NB4 (cell line): ENCODE data around the gene ZDHHC7.

Source experiments
- MAX ChIP-seq: IDR thresholded peaks from 2 replicates; pipeline ENCODE4 v1.6.1; 2011; ENCODE audit warnings: low read depth, low read length
- POLR2A ChIP-seq: IDR thresholded peaks from 2 replicates; pipeline ENCODE4 v1.6.1; 2011; ENCODE audit warnings: mild to moderate bottlenecking; ENCODE audit not compliant: insufficient read length; ENCODE audit errors: extremely low read depth
- TF ChIP-seq, protein P1 (sequence below): IDR thresholded peaks from one replicate; pipeline ENCODE4 v1.5.1; 2012; ENCODE audit warnings: low read depth, low read length

DNA sequence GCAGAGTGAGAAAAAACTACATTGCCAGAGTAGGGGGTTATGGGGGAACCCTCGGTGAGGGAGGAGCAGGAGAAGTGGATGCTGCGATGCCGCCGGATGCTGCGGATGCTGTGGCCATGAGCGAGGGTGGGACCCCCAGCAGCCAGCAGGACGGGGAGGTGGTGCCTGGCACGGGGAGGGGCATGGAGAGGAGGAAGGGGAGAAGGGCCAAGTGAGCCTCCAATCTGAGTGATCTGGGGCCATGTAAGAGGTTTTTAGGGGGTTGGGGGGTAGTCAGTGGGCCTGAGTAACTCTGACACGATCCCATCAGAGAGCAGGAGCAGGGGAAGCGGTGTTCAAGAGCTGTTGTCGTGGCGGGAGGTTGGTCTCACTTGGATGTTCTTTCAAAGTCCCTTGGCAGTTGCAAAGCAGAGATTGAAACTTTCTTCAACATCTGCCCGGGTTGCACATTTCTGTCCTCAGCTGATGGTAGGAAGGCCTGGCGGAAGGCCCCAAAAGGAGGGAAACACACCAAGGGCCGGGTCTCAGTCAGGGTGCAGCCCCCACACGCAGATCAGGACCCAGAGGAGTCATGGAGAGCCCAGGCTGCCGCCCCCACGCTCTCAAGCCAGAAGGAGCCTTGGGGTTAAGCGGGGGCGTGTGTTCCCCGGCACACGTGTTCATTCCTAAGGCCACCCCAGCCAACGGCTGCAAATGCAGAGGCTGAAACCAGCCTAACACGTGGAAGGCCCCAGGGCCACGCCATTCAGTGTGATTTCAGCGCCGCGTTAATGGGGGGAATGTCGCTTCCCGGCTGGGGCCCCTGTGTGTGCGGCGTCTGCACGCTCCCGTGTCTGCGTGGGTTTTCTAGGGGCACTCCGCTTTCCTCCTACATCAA, 81.7 kb downstream of the ZDHHC7 start:
- TF ChIP-seq, protein P1, sequence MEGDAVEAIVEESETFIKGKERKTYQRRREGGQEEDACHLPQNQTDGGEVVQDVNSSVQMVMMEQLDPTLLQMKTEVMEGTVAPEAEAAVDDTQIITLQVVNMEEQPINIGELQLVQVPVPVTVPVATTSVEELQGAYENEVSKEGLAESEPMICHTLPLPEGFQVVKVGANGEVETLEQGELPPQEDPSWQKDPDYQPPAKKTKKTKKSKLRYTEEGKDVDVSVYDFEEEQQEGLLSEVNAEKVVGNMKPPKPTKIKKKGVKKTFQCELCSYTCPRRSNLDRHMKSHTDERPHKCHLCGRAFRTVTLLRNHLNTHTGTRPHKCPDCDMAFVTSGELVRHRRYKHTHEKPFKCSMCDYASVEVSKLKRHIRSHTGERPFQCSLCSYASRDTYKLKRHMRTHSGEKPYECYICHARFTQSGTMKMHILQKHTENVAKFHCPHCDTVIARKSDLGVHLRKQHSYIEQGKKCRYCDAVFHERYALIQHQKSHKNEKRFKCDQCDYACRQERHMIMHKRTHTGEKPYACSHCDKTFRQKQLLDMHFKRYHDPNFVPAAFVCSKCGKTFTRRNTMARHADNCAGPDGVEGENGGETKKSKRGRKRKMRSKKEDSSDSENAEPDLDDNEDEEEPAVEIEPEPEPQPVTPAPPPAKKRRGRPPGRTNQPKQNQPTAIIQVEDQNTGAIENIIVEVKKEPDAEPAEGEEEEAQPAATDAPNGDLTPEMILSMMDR: no peak
- no peak for TF ChIP-seq POLR2A
- peak; percentile 93 for TF ChIP-seq MAX
